ENCODE data around the gene TIAM2.
"Not testable (repeated sequence)": the region's sequence is repeated elsewhere in the genome, so short reads cannot be mapped to it uniquely, and the experiment has no call there.

DNA sequence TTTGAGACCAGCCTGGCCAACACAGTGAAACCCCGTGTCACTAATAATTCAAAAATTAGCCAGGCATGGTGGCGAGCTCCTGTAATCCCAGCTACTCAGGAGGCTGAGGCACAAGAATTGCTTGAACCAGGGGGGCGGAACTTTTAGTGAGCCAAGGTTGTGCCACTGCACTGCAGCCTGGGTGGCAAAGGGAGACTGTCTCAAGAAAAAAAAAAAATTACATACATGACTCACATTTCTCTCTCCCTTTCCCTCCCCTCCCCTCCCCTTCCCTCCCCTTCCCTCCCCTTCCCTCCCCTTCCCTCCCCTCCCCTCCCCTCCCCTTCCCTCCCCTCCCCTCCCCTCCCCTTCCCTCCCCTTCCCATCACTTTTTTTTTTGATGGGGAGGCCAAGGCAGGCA, 23.3 kb downstream of the TIAM2 start:
- TF ChIP-seq CTCF, POLR2A, POLR2AphosphoS5 (IDR thresholded peaks at IDR 0.05): not testable (repeated sequence)

All from transverse colon (tissue), 4 donors.